K562 (cell line): ENCODE measurements around the gene METTL6. TPM values are rescaled to one million over a fixed set of nuclear protein-coding genes. Genes with fewer than 3 reads are reported as not detected.
A peak's percentile ranks its signal among the peaks of the same experiment; 100 is the strongest.

Source experiments
- ATAC-seq: fragments of 200-7000 bp; cut with Tn5 transposase; 3 replicates; pipeline ENCODE4 v1.9.1; 2020; ENCODE audit warnings: moderate library complexity
- BruUV-seq: library from RNA; stranded (reverse); fragments of 400-500 nt; replicated peaks from 2 replicates; lab custom pipeline; 2021; lab: Mats Ljungman, UMichigan
- CTCF ChIA-PET: fragments of 300-600 bp; formaldehyde crosslinking; extraction: SDS; loops from one replicate; lab custom pipeline; 2021; ENCODE audit warnings: low intra/inter-chr PET ratio; lab: Yijun Ruan, JAX
- POLR2A ChIA-PET: fragments of 300-600, 350-650 bp; sonication (Branson Sonifier 250); formaldehyde crosslinking; extraction: SDS; loops from one replicate; lab custom pipeline; 2021; ENCODE audit warnings: antibody characterized with exemption, inconsistent platforms; lab: Yijun Ruan, JAX
- DNase-seq, 4 experiments: peaks; one replicate each; pipeline versions ENCODE4 v3.0.0 to v3.0.0-alpha.2; 2011 to 2018; ENCODE audit warnings: low spot score in 3 of 4, mixed read lengths in 3 of 4; ENCODE audit errors: extremely low read depth in 1 of 4
- FAIRE-seq: peaks from 2 replicates; lab custom pipeline; 2011; peaks lifted over from hg19 to GRCh38; lab: Jason Lieb, UNC
- H2AFZ ChIP-seq: 2 replicates; pipeline ENCODE4 v1.6.0; 2011; ENCODE audit warnings: low read depth, low read length, control low read depth, inconsistent platforms
- H3K27ac ChIP-seq: fragments of 200-600 bp; 3 replicates; pipeline ENCODE4 v1.8.0; 2011; ENCODE audit warnings: low read depth, mild to moderate bottlenecking, control low read depth, inconsistent platforms, low read length, moderate library complexity, mixed read lengths; ENCODE audit errors: extremely low read depth
- H3K27me3 ChIP-seq, 2 experiments: fragments of 300-600 bp in 1 of 2; 2 replicates in 1 of 2; 3 replicates in 1 of 2; pipeline versions ENCODE4 v1.6.0 to v1.8.0; 2011; ENCODE audit warnings: inconsistent platforms in 2 of 2, low read length in 2 of 2, mild to moderate bottlenecking in 1 of 2, mixed read lengths in 1 of 2, moderate library complexity in 1 of 2; ENCODE audit not compliant: control insufficient read depth in 2 of 2, insufficient read depth in 2 of 2
- H3K36me3 ChIP-seq: fragments of 300-600 bp; 3 replicates; pipeline ENCODE4 v1.8.0; 2011; ENCODE audit warnings: mild to moderate bottlenecking, low read length, inconsistent platforms; ENCODE audit not compliant: control insufficient read depth, insufficient read depth
- H3K4me1 ChIP-seq, 2 experiments: fragments of 200-600 bp in 1 of 2; replicated peaks in 1 of 2; 2 replicates in 1 of 2; 3 replicates in 1 of 2; pipeline versions ENCODE4 v1.5.1 to v1.8.0; 2011; ENCODE audit warnings: inconsistent platforms in 2 of 2, low read length in 2 of 2, mild to moderate bottlenecking in 1 of 2, mixed read lengths in 1 of 2, moderate library complexity in 1 of 2; ENCODE audit not compliant: control insufficient read depth in 2 of 2, insufficient read depth in 2 of 2
- H3K4me2 ChIP-seq: 2 replicates; pipeline ENCODE4 v1.6.1; 2011; ENCODE audit warnings: low read length, control low read depth, inconsistent platforms, mixed read lengths; ENCODE audit not compliant: insufficient read depth
- H3K4me3 ChIP-seq: fragments of 200-600 bp; sonication (generic), shearing (Covaris generic); 2 replicates; pipeline ENCODE4 v1.5.1; 2016; ENCODE audit warnings: control low read depth, inconsistent platforms
- H3K79me2 ChIP-seq: fragments of 200-600 bp; 3 replicates; pipeline ENCODE4 v1.8.0; 2011; ENCODE audit warnings: low read length, inconsistent platforms; ENCODE audit not compliant: control insufficient read depth, insufficient read depth
- H3K9ac ChIP-seq, 2 experiments: 2 replicates each; pipeline versions ENCODE4 v1.6.0 to v1.6.1; 2011; ENCODE audit warnings: low read depth in 2 of 2, low read length in 2 of 2, control low read depth in 1 of 2, inconsistent platforms in 1 of 2, mild to moderate bottlenecking in 1 of 2, mixed read lengths in 1 of 2; ENCODE audit not compliant: insufficient read depth in 1 of 2
- H3K9me1 ChIP-seq: one replicate; pipeline ENCODE4 v1.6.0; 2011; ENCODE audit warnings: inconsistent platforms, mild to moderate bottlenecking, low read length, moderate library complexity; ENCODE audit not compliant: control insufficient read depth, insufficient read depth
- H3K9me3 ChIP-seq: replicated peaks from 2 replicates; pipeline ENCODE4 v1.5.1; 2011; ENCODE audit warnings: low read depth, low read length, inconsistent platforms; ENCODE audit not compliant: control insufficient read depth, insufficient read depth
- H4K20me1 ChIP-seq: replicated peaks from 2 replicates; pipeline ENCODE4 v1.6.1; 2011; ENCODE audit warnings: low read length, inconsistent platforms, mixed read lengths; ENCODE audit not compliant: control insufficient read depth, insufficient read depth
- GABPB2 ChIP-seq: fragments of 250-450 bp; sonication (Bioruptor Pico); conservative IDR thresholded peaks from 2 replicates; pipeline ENCODE4 v1.5.1; 2021; ENCODE audit warnings: mild to moderate bottlenecking
- JUN ChIP-seq, 2 experiments: sonication (generic) in 1 of 2; formaldehyde crosslinking in 1 of 2; IDR thresholded peaks; 2 replicates each; pipeline versions ENCODE4 v1.6.1 to v1.8.0; 2012 to 2022; ENCODE audit warnings: borderline replicate concordance in 2 of 2, mild to moderate bottlenecking in 2 of 2, improper control_type of control experiment in 1 of 2, low read depth in 1 of 2, low read length in 1 of 2, missing genetic modification reagents in 1 of 2
- MEIS2 ChIP-seq: fragments of 450-650 bp; IDR thresholded peaks from 2 replicates; pipeline ENCODE4 v1.6.1; 2014; ENCODE audit warnings: mild to moderate bottlenecking; ENCODE audit not compliant: partially characterized antibody
- MYNN ChIP-seq, 2 experiments: sonication (generic); formaldehyde crosslinking in 1 of 2; IDR thresholded peaks; 2 replicates each; pipeline versions ENCODE4 v1.5.0 to v1.6.1; 2016 to 2020; ENCODE audit warnings: antibody characterized with exemption in 1 of 2, missing genetic modification reagents in 1 of 2
- RCOR1 ChIP-seq, 2 experiments: IDR thresholded peaks; 2 replicates each; pipeline ENCODE4 v1.6.1; 2012; ENCODE audit warnings: low read depth in 2 of 2, low read length in 2 of 2, borderline replicate concordance in 1 of 2, improper control_type of control experiment in 1 of 2
- RFX5 ChIP-seq: IDR thresholded peaks from 2 replicates; pipeline ENCODE4 v1.6.1; 2011; ENCODE audit warnings: low read depth, mild to moderate bottlenecking, improper control_type of control experiment, low read length
- SMARCE1 ChIP-seq: fragments of 450-650 bp; IDR thresholded peaks from 2 replicates; pipeline ENCODE4 v1.7.1; 2016; ENCODE audit warnings: mild to moderate bottlenecking
- SRSF3 ChIP-seq: fragments of 200-400 bp; formaldehyde crosslinking; IDR thresholded peaks from 2 replicates; pipeline ENCODE4 v1.6.1; 2016; ENCODE audit warnings: mild to moderate bottlenecking, low read length, moderate library complexity; ENCODE audit not compliant: insufficient read depth
- ZNF24 ChIP-seq: fragments of 450-650 bp; IDR thresholded peaks from 2 replicates; pipeline ENCODE4 v1.6.1; 2016
- ZNF589 ChIP-seq: fragments of 200-800 bp; sonication (Bioruptor generic); IDR thresholded peaks from 2 replicates; pipeline ENCODE4 v1.6.1; 2016; ENCODE audit warnings: low read depth, missing genetic modification characterization, missing compliant biosample characterization
- whole genome bisulfite sequencing: fragments of 100-300 bp; shearing (Covaris generic); methylation state at CpG from one replicate; pipeline ENCODE4 v1.1.6; 2016; ENCODE audit warnings: low coverage, mixed read lengths; ENCODE audit not compliant: insufficient coverage; ENCODE audit errors: missing lambda C conversion rate; 5-methylcytosine and 5-hydroxymethylcytosine counted together
- in situ Hi-C: fragments of 300-500 bp; cut with MboI; formaldehyde crosslinking; loops from 4 replicates; pipeline ENCODE4 v1.15.0; 2018; ENCODE audit warnings: inconsistent platforms, mixed read lengths
- intact Hi-C: fragments of 100-400 bp; cut with micrococcal nuclease; formaldehyde crosslinking; loops from 2 replicates; pipeline ENCODE4 v1.14.2; 2022
- polyA plus RNA-seq, 8 experiments: library from polyadenylated mRNA; depleted of rRNA in 4 of 8; stranded (reverse) in 5 of 8; unstranded in 3 of 8; fragments of >200 nt; fragmentation: Nextera tagmentation in 2 of 8; fragmentation: Illumina TruSeq in 1 of 8; extraction: Ambion mirVana in 2 of 8; extraction: Trizol in 1 of 8; gene quantifications; 2 replicates each; pipeline versions ENCODE4 v1.2.1 to v1.2.3, GENCODE V29; 2011 to 2014; ENCODE audit warnings: inconsistent platforms in 1 of 8, missing spikeins in 1 of 8
- total RNA-seq, 7 experiments: library from RNA; depleted of rRNA in 6 of 7; stranded (reverse); fragments of >200 nt in 6 of 7; fragmentation: Illumina TruSeq in 2 of 7; extraction: Trizol in 2 of 7; gene quantifications; 2 replicates each; pipeline versions ENCODE4 v1.2.1 to v1.2.3, GENCODE V29; 2011 to 2021; ENCODE audit warnings: low replicate concordance in 1 of 7
- TF ChIP-seq, protein P1 (sequence below): fragments of 450-650 bp; IDR thresholded peaks from one replicate; pipeline ENCODE4 v1.6.1; 2018; ENCODE audit warnings: mild to moderate bottlenecking, moderate library complexity; ENCODE audit not compliant: partially characterized antibody
- TF ChIP-seq, protein P2 (sequence below): sonication (generic); formaldehyde crosslinking; IDR thresholded peaks from 2 replicates; pipeline ENCODE4 v1.8.1; 2023; ENCODE audit warnings: mild to moderate bottlenecking, missing genetic modification reagents
- TF ChIP-seq, protein P3 (sequence below), 2 experiments: IDR thresholded peaks in 1 of 2; conservative IDR thresholded peaks in 1 of 2; 2 replicates each; pipeline ENCODE4 v1.6.1; 2016; ENCODE audit warnings: low read depth in 2 of 2, mild to moderate bottlenecking in 1 of 2, missing compliant biosample characterization in 1 of 2, missing genetic modification characterization in 1 of 2, moderate library complexity in 1 of 2
- TF ChIP-seq, protein P4 (sequence below): fragments of 250-450 bp; sonication (Bioruptor Pico); IDR thresholded peaks from 2 replicates; pipeline ENCODE4 v1.5.0; 2020; ENCODE audit warnings: mild to moderate bottlenecking

The METTL6 gene
- total and polyA plus RNA-seq, 9 of the 15 experiments (the other 6 are each of a cell fraction or from before 2014, with no cell fraction given) = 18.8 to 61.5 (median 33.9) TPM

DNA sequence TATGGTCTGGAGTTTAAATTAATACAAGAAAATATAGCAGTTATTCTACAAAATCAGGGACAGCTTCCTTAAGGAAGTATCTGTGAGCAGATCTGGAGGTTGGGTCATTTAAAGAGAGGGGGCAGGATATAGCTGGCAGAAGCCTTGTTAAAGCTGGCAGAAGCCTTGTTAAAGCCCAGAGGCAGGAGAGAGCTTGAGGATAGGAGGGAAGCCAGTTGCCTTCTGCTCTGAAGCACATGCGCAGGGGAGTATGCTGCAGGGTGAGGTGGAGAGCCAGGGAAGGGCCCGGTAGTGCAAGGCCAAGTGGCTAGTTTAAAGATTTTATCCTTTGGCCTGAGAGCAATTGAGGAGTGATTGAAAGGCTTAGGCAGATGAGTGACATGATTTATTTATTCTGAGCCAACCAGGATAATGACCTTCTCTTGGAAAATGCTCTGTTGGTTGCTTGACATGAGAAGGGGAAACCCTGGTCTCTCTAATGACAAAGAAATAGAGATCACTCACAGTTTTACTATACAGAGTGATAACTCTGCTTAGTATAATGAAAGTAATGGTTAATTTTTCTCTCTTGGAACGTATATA, 4.0 kb upstream of the METTL6 start:
- POLR2A ChIA-PET = interaction anchor here (0.6 to 1.1 kb wide), 2 partner anchors 89 to 101 kb away, joined by 3 read pairs; no protein-coding TSS in a partner anchor
- H3K4me1 ChIP-seq = peaks cover 3 to 9% of the 10 kb centered on the region in 2 experiments; a peak in 4 of 5 replicates
- in situ Hi-C loops (no loop called here), intact Hi-C loops (no loop called here)
- no peak overlapping the region for H3K4me2 ChIP-seq
- H2AFZ ChIP-seq = no peak overlapping the region
- no peak for ATAC-seq
- no peaks in the 10 kb centered on the region for H3K9me1 ChIP-seq
- no peak for DNase-seq
- FAIRE-seq = no peak
- no peak overlapping the region for H3K4me3 ChIP-seq
- CTCF ChIA-PET = no interaction called here
- H4K20me1 ChIP-seq = no peaks in the 10 kb centered on the region
- peaks cover 3% of the 10 kb centered on the region for H3K9me3 ChIP-seq
- no peaks in the 10 kb centered on the region for H3K27me3 ChIP-seq
- H3K79me2 ChIP-seq = peaks cover 42% of the 10 kb centered on the region
- WGBS = 66% methylated on average over 3 of the region's 3 CpGs
- BruUV-seq = no TSS peak
- no peak overlapping the region for H3K27ac ChIP-seq
- peaks cover 61% of the 10 kb centered on the region for H3K36me3 ChIP-seq
- no peak for TF ChIP-seq ZNF24
- TF ChIP-seq, protein P1, sequence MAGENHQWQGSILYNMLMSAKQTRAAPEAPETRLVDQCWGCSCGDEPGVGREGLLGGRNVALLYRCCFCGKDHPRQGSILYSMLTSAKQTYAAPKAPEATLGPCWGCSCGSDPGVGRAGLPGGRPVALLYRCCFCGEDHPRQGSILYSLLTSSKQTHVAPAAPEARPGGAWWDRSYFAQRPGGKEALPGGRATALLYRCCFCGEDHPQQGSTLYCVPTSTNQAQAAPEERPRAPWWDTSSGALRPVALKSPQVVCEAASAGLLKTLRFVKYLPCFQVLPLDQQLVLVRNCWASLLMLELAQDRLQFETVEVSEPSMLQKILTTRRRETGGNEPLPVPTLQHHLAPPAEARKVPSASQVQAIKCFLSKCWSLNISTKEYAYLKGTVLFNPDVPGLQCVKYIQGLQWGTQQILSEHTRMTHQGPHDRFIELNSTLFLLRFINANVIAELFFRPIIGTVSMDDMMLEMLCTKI = no peak
- TF ChIP-seq MEIS2 = peak; percentile 78
- no peak for TF ChIP-seq SMARCE1
- TF ChIP-seq, protein P2, sequence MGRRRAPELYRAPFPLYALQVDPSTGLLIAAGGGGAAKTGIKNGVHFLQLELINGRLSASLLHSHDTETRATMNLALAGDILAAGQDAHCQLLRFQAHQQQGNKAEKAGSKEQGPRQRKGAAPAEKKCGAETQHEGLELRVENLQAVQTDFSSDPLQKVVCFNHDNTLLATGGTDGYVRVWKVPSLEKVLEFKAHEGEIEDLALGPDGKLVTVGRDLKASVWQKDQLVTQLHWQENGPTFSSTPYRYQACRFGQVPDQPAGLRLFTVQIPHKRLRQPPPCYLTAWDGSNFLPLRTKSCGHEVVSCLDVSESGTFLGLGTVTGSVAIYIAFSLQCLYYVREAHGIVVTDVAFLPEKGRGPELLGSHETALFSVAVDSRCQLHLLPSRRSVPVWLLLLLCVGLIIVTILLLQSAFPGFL (CRISPR knock-in tag) = no peak
- TF ChIP-seq GABPB2 (CRISPR knock-in tag) = no peak
- no peak for TF ChIP-seq JUN (IDR thresholded peaks at IDR 0.05; ENCODE audit: borderline replicate concordance, low read depth, low read length)
- no peak for TF ChIP-seq JUN (CRISPR knock-in tag; IDR thresholded peaks at IDR 0.05; ENCODE audit: borderline replicate concordance)
- TF ChIP-seq ZNF589 = peak; percentile 59; the same call in 1 of the 2 replicates
- TF ChIP-seq RFX5 = no peak
- no peak for TF ChIP-seq MYNN (IDR thresholded peaks at IDR 0.05)
- TF ChIP-seq MYNN (CRISPR knock-in tag; IDR thresholded peaks at IDR 0.05) = no peak
- TF ChIP-seq, protein P3, sequence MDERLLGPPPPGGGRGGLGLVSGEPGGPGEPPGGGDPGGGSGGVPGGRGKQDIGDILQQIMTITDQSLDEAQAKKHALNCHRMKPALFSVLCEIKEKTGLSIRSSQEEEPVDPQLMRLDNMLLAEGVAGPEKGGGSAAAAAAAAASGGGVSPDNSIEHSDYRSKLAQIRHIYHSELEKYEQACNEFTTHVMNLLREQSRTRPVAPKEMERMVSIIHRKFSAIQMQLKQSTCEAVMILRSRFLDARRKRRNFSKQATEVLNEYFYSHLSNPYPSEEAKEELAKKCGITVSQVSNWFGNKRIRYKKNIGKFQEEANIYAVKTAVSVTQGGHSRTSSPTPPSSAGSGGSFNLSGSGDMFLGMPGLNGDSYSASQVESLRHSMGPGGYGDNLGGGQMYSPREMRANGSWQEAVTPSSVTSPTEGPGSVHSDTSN (CRISPR knock-in tag; IDR thresholded peaks at IDR 0.05; ENCODE audit: low read depth) = no peak
- TF ChIP-seq, protein P3 (tag; conservative IDR thresholded peaks at IDR 0.05; ENCODE audit: low read depth) = peak; percentile 66
- TF ChIP-seq SRSF3 = no peak
- no peak for TF ChIP-seq RCOR1 (IDR thresholded peaks at IDR 0.05; ENCODE audit: borderline replicate concordance in 1 of 2, low read depth in 2 of 2, low read length in 2 of 2)
- TF ChIP-seq, protein P4, sequence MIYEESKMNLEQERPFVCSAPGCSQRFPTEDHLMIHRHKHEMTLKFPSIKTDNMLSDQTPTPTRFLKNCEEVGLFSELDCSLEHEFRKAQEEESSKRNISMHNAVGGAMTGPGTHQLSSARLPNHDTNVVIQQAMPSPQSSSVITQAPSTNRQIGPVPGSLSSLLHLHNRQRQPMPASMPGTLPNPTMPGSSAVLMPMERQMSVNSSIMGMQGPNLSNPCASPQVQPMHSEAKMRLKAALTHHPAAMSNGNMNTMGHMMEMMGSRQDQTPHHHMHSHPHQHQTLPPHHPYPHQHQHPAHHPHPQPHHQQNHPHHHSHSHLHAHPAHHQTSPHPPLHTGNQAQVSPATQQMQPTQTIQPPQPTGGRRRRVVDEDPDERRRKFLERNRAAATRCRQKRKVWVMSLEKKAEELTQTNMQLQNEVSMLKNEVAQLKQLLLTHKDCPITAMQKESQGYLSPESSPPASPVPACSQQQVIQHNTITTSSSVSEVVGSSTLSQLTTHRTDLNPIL (CRISPR knock-in tag) = no peak
- H3K9ac ChIP-seq = 0 out of 4 replicates have a peak overlapping the region, but pooled peaks of 1 of the 2 experiments have one; percentile 16
